Spinal cord (tissue), 10 donors: ENCODE measurements around the gene ADH4. TPM values are rescaled to one million over a fixed set of nuclear protein-coding genes. Genes with fewer than 3 reads are reported as not detected.
A peak's percentile ranks its signal among the peaks of the same experiment; 100 is the strongest.
"Not testable (repeated sequence)": the region's sequence is repeated elsewhere in the genome, so short reads cannot be mapped to it uniquely, and the experiment has no call there.

Experiments
- DNase-seq, 6 donors: peaks; one replicate each; pipeline versions ENCODE4 v3.0.0 to v3.0.0-alpha.2; 2013 to 2015; ENCODE audit warnings: low spot score in 6 of 6, low read depth in 4 of 6
- H3K27ac ChIP-seq: one replicate; pipeline ENCODE4 v1.5.1; 2013; ENCODE audit warnings: low read depth, low read length, control low read depth
- H3K27me3 ChIP-seq: one replicate; pipeline ENCODE4 v1.6.1; 2013; ENCODE audit warnings: low read length; ENCODE audit not compliant: control insufficient read depth, insufficient read depth
- H3K36me3 ChIP-seq: one replicate; pipeline ENCODE4 v1.6.1; 2013; ENCODE audit warnings: low read length; ENCODE audit not compliant: control insufficient read depth, insufficient read depth
- H3K4me1 ChIP-seq: one replicate; pipeline ENCODE4 v1.6.1; 2013; ENCODE audit warnings: low read length; ENCODE audit not compliant: control insufficient read depth, insufficient read depth
- H3K4me3 ChIP-seq: one replicate; pipeline ENCODE4 v1.5.1; 2013; ENCODE audit warnings: low read depth, low read length, control low read depth
- H3K9me3 ChIP-seq: one replicate; pipeline ENCODE4 v1.6.1; 2013; ENCODE audit warnings: low read length; ENCODE audit not compliant: control insufficient read depth, insufficient read depth
- WGBS: methylation state at CpG from one replicate; pipeline ENCODE4 v1.1.5; 2013; ENCODE audit warnings: missing lambda C conversion rate; ENCODE audit not compliant: insufficient coverage; 5-methylcytosine and 5-hydroxymethylcytosine counted together
- polyA plus RNA-seq, 2 donors: library from polyadenylated mRNA; unstranded; fragments of 120-200 nt; gene quantifications; one replicate each; pipeline ENCODE4 v1.2.1, GENCODE V29; 2013; ENCODE audit not compliant: insufficient read length in 2 of 2
- total RNA-seq, 2 donors: library from RNA; depleted of rRNA in 1 of 2; stranded (reverse); fragments of 120-200 nt in 1 of 2; fragments of >200 nt in 1 of 2; gene quantifications; one replicate each; pipeline versions ENCODE4 v1.2.3 to v1.2.4, GENCODE V29; 2013 to 2014
- donor health status: healthy.

Gene ADH4
- total and polyA plus RNA-seq, 4 donors: 0.26 TPM; not detected in 3

GRCh38 chr4:99109286-99109685 lies 34.8 kb downstream of the ADH4 start:
- H3K4me1 ChIP-seq, H3K36me3 ChIP-seq, DNase-seq, H3K4me3 ChIP-seq, H3K9me3 ChIP-seq, H3K27ac ChIP-seq, H3K27me3 ChIP-seq: not testable (repeated sequence)
- 91% methylated on average over 12 of the region's 12 CpGs for WGBS

- Histone ChIP-seq H3K36me3 (no peaks in the 10 kb centered on the region), H3K4me3 (no peak overlapping the region), H3K27me3 (no peaks in the 10 kb centered on the region), H3K9me3 (peaks cover under 1% of the 10 kb centered on the region), H3K4me1 (no peaks in the 10 kb centered on the region), H3K27ac (no peak overlapping the region)
- DNase-seq: no peak
- no CpG with 5 or more reads among the region's 1 CpG for WGBS
These were observed 39.9 kb downstream of the ADH4 start for GRCh38 chr4:99104153-99104552.

GRCh38 chr4:99103166-99103565 lies 40.9 kb downstream of the ADH4 start:
- H3K4me1 ChIP-seq: no peaks in the 10 kb centered on the region
- H3K4me3 ChIP-seq: no peak overlapping the region
- H3K27ac ChIP-seq: no peak overlapping the region
- DNase-seq: no peak
- H3K27me3 ChIP-seq: no peaks in the 10 kb centered on the region
- H3K36me3 ChIP-seq: no peaks in the 10 kb centered on the region
- peaks cover 1% of the 10 kb centered on the region for H3K9me3 ChIP-seq

- Histone ChIP-seq H3K27ac (no peak overlapping the region), H3K27me3 (no peaks in the 10 kb centered on the region), H3K9me3 (peaks cover 1% of the 10 kb centered on the region), H3K36me3 (no peaks in the 10 kb centered on the region), H3K4me1 (no peaks in the 10 kb centered on the region), H3K4me3 (no peak overlapping the region)
- 100% methylated on average over 2 of the region's 2 CpGs for WGBS
- no peak for DNase-seq
These were observed 41.5 kb downstream of the ADH4 start for GRCh38 chr4:99102634-99103033.

GRCh38 chr4:99100876-99101275 lies 43.2 kb downstream of the ADH4 start:
- Histone ChIP-seq H3K36me3 (no peaks in the 10 kb centered on the region), H3K9me3 (peaks cover 1% of the 10 kb centered on the region), H3K4me1 (no peaks in the 10 kb centered on the region), H3K27me3 (no peaks in the 10 kb centered on the region), H3K4me3 (no peak overlapping the region), H3K27ac (no peak overlapping the region)
- DNase-seq: no peak
- no CpG with 5 or more reads among the region's 1 CpG for WGBS

- not testable (repeated sequence) for H3K9me3 ChIP-seq, DNase-seq, H3K4me1 ChIP-seq, H3K27ac ChIP-seq, H3K36me3 ChIP-seq, H3K27me3 ChIP-seq, H3K4me3 ChIP-seq
- 100% methylated on average over 4 of the region's 5 CpGs for WGBS
These were observed 44.3 kb downstream of the ADH4 start for GRCh38 chr4:99099814-99100213.

GRCh38 chr4:99099311-99099710 lies 44.8 kb downstream of the ADH4 start:
- H3K27me3 ChIP-seq: no peaks in the 10 kb centered on the region
- 92% methylated on average over 10 of the region's 12 CpGs for WGBS

GRCh38 chr4:99091841-99092240 lies 52.3 kb downstream of the ADH4 start:
- not testable (repeated sequence) for H3K9me3 ChIP-seq, H3K4me1 ChIP-seq, H3K27ac ChIP-seq, H3K4me3 ChIP-seq, H3K36me3 ChIP-seq, DNase-seq, H3K27me3 ChIP-seq
- no CpG with 5 or more reads among the region's 2 CpGs for WGBS

More at GRCh38 chr4:99099311-99099710, 44.8 kb downstream of the ADH4 start:
- no peak overlapping the region for H3K4me3 ChIP-seq
- no peaks in the 10 kb centered on the region for H3K36me3 ChIP-seq
- no peaks in the 10 kb centered on the region for H3K4me1 ChIP-seq
- peaks cover 1% of the 10 kb centered on the region for H3K9me3 ChIP-seq
- no peak overlapping the region for H3K27ac ChIP-seq
- no peak for DNase-seq

GRCh38 chr4:99091216-99091575 lies 52.9 kb downstream of the ADH4 start:
- H3K27me3 ChIP-seq: no peaks in the 10 kb centered on the region
- WGBS: no CpG with 5 or more reads among the region's 2 CpGs
- H3K4me3 ChIP-seq: no peak overlapping the region
- H3K27ac ChIP-seq: no peak overlapping the region
- peaks cover 14% of the 10 kb centered on the region for H3K4me1 ChIP-seq
- H3K9me3 ChIP-seq: no peaks in the 10 kb centered on the region
- DNase-seq: peak in 1 of 6 donors; percentile 8
- peaks cover 2% of the 10 kb centered on the region for H3K36me3 ChIP-seq

- no CpG with 5 or more reads among the region's 2 CpGs for WGBS
- Histone ChIP-seq H3K4me1 (peaks cover 14% of the 10 kb centered on the region), H3K9me3 (no peaks in the 10 kb centered on the region), H3K27me3 (no peaks in the 10 kb centered on the region), H3K36me3 (peaks cover 2% of the 10 kb centered on the region), H3K27ac (no peak overlapping the region), H3K4me3 (no peak overlapping the region)
- peak in 1 of 6 donors; percentile 48 for DNase-seq
These were observed 53.4 kb downstream of the ADH4 start for GRCh38 chr4:99090481-99091215.
